GM12801 (cell line): ENCODE measurements around the gene WDR86.

Source experiments
- CTCF ChIP-seq: IDR thresholded peaks from one replicate; pipeline ENCODE4 v1.5.1; 2011; ENCODE audit warnings: control low read depth; ENCODE audit not compliant: insufficient read length; ENCODE audit errors: extremely low read depth

Gene WDR86

GRCh38 chr7:151409667-151410404 lies at the start of gene WDR86:
TSS of gene WDR86 (minus strand) at chr7:151410038. CDS start at chr7:151409589, 449 bp downstream.
- TF ChIP-seq CTCF: no peak

GRCh38 chr7:151457534-151457933 lies 47.7 kb upstream of the WDR86 start:
- no peak for TF ChIP-seq CTCF

DNA sequence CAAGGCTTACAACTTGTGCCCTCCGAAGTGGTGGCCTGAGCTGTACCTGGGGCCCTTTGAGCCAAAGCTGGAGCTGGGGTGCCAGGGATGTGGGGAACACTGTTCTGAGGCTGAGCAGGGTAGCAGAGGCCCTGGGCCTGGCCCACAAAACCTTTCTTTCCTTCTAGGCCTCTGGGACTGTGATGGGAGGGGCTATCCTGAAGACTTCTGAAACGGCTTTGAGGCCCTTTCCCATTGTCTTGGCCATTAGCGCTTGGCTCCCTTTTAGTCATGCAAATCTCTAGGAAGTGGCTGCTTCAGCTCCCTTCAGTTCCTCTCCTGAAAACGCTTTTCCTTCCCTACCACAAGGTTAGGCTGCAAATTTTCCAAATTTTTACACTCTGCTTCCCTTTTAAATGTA lies 46.9 kb upstream of the WDR86 start:
- no peak for TF ChIP-seq CTCF

DNA sequence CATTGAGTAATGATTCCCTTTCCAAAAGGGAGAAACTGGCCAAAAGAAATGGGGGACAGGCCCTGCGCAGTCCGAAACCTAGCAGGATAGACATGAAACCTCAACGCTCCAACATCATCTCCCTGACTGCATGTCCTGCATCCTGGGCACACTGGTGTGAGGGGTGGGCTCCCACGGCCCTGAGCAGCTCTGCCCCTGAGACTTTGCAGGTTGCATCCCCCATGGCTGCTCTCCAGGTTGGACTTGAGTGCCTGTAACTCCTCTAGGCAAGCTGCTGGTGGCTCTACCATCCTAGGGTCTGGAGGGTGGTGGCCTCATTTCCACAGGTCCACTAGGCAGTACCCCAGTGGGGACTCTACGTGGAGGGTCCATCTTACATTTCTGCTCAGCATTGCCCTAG lies 46.4 kb upstream of the WDR86 start:
- TF ChIP-seq CTCF: no peak

DNA sequence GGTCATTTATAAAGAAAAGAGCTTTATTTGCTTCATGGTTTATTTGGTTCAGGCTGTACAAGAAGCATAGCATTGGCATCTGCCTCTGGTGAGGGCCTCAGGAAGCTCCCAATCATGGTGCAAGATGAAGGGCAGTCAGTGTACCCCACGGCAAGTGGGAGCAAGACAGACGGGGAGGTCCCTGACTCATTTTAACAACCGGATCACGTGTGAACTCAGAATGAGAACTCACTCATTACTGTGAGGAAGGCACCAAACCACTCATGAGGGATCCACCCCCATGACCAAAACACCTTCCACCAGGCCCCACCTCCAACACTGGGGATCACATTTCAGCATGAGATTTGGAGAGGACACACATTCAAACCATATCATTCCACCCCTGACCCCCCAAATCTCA lies 45.9 kb upstream of the WDR86 start:
- no peak for TF ChIP-seq CTCF

DNA sequence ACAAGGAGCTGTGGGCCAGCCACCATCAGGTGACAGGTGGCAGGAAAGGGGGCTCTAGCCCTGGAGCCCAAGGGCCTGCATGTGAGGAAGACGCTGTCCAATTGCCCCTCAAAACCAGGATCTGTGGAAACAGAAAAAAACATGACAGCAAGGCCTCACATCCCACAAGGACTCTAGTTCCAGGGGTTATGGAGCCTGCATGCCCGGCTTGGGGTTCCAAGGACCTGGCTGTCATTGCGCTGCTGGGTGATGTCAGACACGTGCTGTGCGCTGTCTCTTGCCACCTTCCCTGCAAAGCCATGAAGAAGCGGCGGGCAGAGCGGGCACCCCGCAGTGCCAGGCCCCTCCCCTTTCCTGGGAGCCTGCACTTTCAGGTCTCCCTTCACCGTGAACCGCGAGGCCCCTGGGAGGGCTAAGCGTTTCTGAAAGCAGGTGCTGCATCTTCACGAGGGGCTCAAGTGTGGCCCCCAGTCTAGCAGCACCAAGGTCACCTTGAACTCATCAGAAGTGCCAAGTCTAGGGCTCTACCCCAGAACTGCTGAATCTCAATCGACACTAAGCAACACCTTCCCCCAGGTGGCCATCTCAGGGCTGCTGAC lies 45.2 kb upstream of the WDR86 start:
- TF ChIP-seq CTCF: no peak

DNA sequence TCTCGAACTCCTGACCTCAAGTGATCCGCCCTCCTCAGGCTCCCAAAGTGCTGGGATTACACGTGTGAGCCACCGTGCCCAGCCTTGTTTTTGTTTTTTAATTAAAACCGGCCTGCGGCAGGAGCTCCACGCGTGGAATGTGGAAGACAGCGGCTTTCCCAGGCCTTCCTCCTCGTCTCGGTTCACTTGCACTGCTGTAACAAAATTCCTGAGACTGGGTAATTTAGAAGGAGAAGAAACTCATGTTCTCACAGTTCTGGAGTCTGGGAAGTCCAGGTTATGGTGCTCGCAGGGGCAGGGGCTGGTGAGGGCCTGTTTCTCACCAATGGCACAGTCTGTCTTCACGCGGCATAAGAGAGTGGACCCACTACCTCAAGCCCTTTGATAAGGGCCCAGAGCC lies 44.5 kb upstream of the WDR86 start:
- no peak for TF ChIP-seq CTCF
